HCT116 (cell line): Measurements from ENCODE around the gene ARHGEF6. TPM values are rescaled to one million over a fixed set of nuclear protein-coding genes. Genes with fewer than 3 reads are reported as not detected.

Experiments used
- ATAC-seq: fragments of 200-7000 bp; cut with Tn5 transposase; 2 replicates; pipeline ENCODE4 v1.9.1; 2020; ENCODE audit warnings: mild to moderate bottlenecking, moderate library complexity
- BruUV-seq: library from RNA; stranded (reverse); fragments of 400-500 nt; replicated peaks from 2 replicates; lab custom pipeline; 2021; lab: Mats Ljungman, UMichigan
- CTCF ChIA-PET: fragments of 300-600 bp; sonication (Branson Sonifier 250); formaldehyde crosslinking; loops from one replicate; lab custom pipeline; 2021; ENCODE audit warnings: antibody characterized with exemption; lab: Charles Lee
- POLR2A ChIA-PET: fragments of 300-600, 350-600 bp; sonication (Branson Sonifier 250); formaldehyde crosslinking; loops from one replicate; lab custom pipeline; 2021; ENCODE audit warnings: antibody characterized with exemption; lab: Charles Lee
- RAD21 ChIA-PET, 2 experiments: fragments of 300-600 bp; sonication (Branson Sonifier 250); formaldehyde crosslinking; loops; one replicate each; lab custom pipeline; 2023; ENCODE audit warnings: low total read pairs in 2 of 2; ENCODE audit not compliant: uncharacterized antibody in 2 of 2, unreplicated experiment in 2 of 2, low non-redundant PET in 1 of 2; lab: Charles Lee
- DNase-seq: peaks from one replicate; pipeline ENCODE4 v3.0.0-alpha.2; 2010; ENCODE audit warnings: low read depth, low spot score
- H2AFZ ChIP-seq: fragments of 200-600 bp; shearing (Covaris generic), sonication (generic); 2 replicates; pipeline ENCODE4 v1.6.1; 2017; ENCODE audit warnings: low read depth, mixed run types, mixed read lengths, antibody characterized with exemption, low read length; ENCODE audit not compliant: poor library complexity, severe bottlenecking
- H3K27ac ChIP-seq: 2 replicates; pipeline ENCODE4 v1.5.1; 2012; ENCODE audit warnings: low read depth, low read length
- H3K27me3 ChIP-seq: fragments of 200-600 bp; sonication (generic); 2 replicates; pipeline ENCODE4 v1.6.1; 2016; ENCODE audit warnings: mixed run types, low read length, mixed read lengths; ENCODE audit not compliant: insufficient read depth
- H3K36me3 ChIP-seq, 2 experiments: fragments of 200-500 bp in 1 of 2; fragments of 200-600 bp in 1 of 2; sonication (Bioruptor generic) in 1 of 2; sonication (generic) in 1 of 2; 2 replicates each; pipeline versions ENCODE4 v1.5.1 to v1.6.1; 2014 to 2016; ENCODE audit warnings: low read length in 2 of 2, inconsistent platforms in 1 of 2, mixed read lengths in 1 of 2, mixed run types in 1 of 2; ENCODE audit not compliant: insufficient read depth in 2 of 2, control insufficient read depth in 1 of 2
- H3K4me1 ChIP-seq, 2 experiments: fragments of 200-600 bp in 1 of 2; sonication (generic) in 1 of 2; 2 replicates each; pipeline versions ENCODE4 v1.5.1 to v1.6.1; 2012 to 2017; ENCODE audit warnings: low read length in 2 of 2, inconsistent platforms in 1 of 2, mild to moderate bottlenecking in 1 of 2, mixed read lengths in 1 of 2, mixed run types in 1 of 2, moderate library complexity in 1 of 2; ENCODE audit not compliant: insufficient read depth in 2 of 2, control insufficient read depth in 1 of 2
- H3K4me2 ChIP-seq: fragments of 200-600 bp; sonication (generic); 2 replicates; pipeline ENCODE4 v1.6.1; 2017; ENCODE audit warnings: mixed run types, low read length, mixed read lengths
- H3K4me3 ChIP-seq, 2 experiments: fragments of 200-600 bp in 1 of 2; sonication (generic) in 1 of 2; replicated peaks in 1 of 2; 2 replicates each; pipeline ENCODE4 v1.5.1; 2011 to 2016; ENCODE audit warnings: low read length in 2 of 2, control low read depth in 1 of 2, low read depth in 1 of 2, mild to moderate bottlenecking in 1 of 2, mixed read lengths in 1 of 2, mixed run types in 1 of 2
- H3K79me2 ChIP-seq: fragments of 200-600 bp; sonication (generic); 2 replicates; pipeline ENCODE4 v1.6.1; 2017; ENCODE audit warnings: mild to moderate bottlenecking, mixed run types, low read length, moderate library complexity, mixed read lengths; ENCODE audit not compliant: insufficient read depth
- H3K9ac ChIP-seq: fragments of 200-600 bp; sonication (generic); 2 replicates; pipeline ENCODE4 v1.6.1; 2016; ENCODE audit warnings: low read length, mixed read lengths
- H3K9me2 ChIP-seq: fragments of 200-600 bp; sonication (generic), shearing (Covaris generic); 2 replicates; pipeline ENCODE4 v1.6.1; 2017; ENCODE audit warnings: mixed run types, mild to moderate bottlenecking, moderate library complexity; ENCODE audit not compliant: insufficient read depth
- H3K9me3 ChIP-seq, 2 experiments: fragments of 200-500 bp in 1 of 2; fragments of 200-600 bp in 1 of 2; sonication (Bioruptor generic) in 1 of 2; sonication (generic) in 1 of 2; 2 replicates each; pipeline ENCODE4 v1.6.1; 2014 to 2017; ENCODE audit warnings: low read length in 2 of 2, mixed read lengths in 2 of 2, inconsistent platforms in 1 of 2, low read depth in 1 of 2, mild to moderate bottlenecking in 1 of 2, mixed run types in 1 of 2, moderate library complexity in 1 of 2; ENCODE audit not compliant: control insufficient read depth in 1 of 2, insufficient read depth in 1 of 2
- H4K20me1 ChIP-seq: fragments of 200-600 bp; sonication (generic), shearing (Covaris generic); 2 replicates; pipeline ENCODE4 v1.6.1; 2017; ENCODE audit warnings: mixed run types, mild to moderate bottlenecking, moderate library complexity; ENCODE audit not compliant: insufficient read depth
- EZH2phosphoT487 ChIP-seq: fragments of 200-600 bp; IDR thresholded peaks from 2 replicates; pipeline ENCODE4 v1.6.1; 2018; ENCODE audit warnings: antibody characterized with exemption, borderline replicate concordance
- JUND ChIP-seq: IDR thresholded peaks from 2 replicates; pipeline ENCODE4 v1.6.1; 2012
- RAD21 ChIP-seq: IDR thresholded peaks from 2 replicates; pipeline ENCODE4 v1.6.1; 2012; ENCODE audit warnings: low read depth, mild to moderate bottlenecking
- TCF7L2 ChIP-seq: IDR thresholded peaks from 2 replicates; pipeline ENCODE4 v1.7.0; 2011; ENCODE audit warnings: borderline replicate concordance, inconsistent platforms; ENCODE audit not compliant: insufficient read depth, insufficient read length; ENCODE audit errors: extremely low read depth
- ZFX ChIP-seq: fragments of 450-650 bp; IDR thresholded peaks from 2 replicates; pipeline ENCODE4 v1.6.1; 2017
- intact Hi-C: fragments of 100-400 bp; cut with micrococcal nuclease; formaldehyde crosslinking; loops from 2 replicates; pipeline ENCODE4 v1.10.0; 2022
- total RNA-seq: library from RNA; stranded (reverse); gene quantifications from one replicate; pipeline ENCODE4 v1.2.1, GENCODE V29; 2021; ENCODE audit not compliant: unreplicated experiment
- TF ChIP-seq, protein P1 (sequence below): IDR thresholded peaks from 2 replicates; pipeline ENCODE4 v1.6.1; 2012
- TF ChIP-seq, protein P2 (sequence below): IDR thresholded peaks from 2 replicates; pipeline ENCODE4 v1.6.1; 2011; ENCODE audit warnings: mild to moderate bottlenecking, low read length, moderate library complexity; ENCODE audit not compliant: insufficient replicate concordance; ENCODE audit errors: extremely low read depth

The ARHGEF6 gene
- total RNA-seq, 1 experiment from 2014 or later, result 1.9 TPM

DNA sequence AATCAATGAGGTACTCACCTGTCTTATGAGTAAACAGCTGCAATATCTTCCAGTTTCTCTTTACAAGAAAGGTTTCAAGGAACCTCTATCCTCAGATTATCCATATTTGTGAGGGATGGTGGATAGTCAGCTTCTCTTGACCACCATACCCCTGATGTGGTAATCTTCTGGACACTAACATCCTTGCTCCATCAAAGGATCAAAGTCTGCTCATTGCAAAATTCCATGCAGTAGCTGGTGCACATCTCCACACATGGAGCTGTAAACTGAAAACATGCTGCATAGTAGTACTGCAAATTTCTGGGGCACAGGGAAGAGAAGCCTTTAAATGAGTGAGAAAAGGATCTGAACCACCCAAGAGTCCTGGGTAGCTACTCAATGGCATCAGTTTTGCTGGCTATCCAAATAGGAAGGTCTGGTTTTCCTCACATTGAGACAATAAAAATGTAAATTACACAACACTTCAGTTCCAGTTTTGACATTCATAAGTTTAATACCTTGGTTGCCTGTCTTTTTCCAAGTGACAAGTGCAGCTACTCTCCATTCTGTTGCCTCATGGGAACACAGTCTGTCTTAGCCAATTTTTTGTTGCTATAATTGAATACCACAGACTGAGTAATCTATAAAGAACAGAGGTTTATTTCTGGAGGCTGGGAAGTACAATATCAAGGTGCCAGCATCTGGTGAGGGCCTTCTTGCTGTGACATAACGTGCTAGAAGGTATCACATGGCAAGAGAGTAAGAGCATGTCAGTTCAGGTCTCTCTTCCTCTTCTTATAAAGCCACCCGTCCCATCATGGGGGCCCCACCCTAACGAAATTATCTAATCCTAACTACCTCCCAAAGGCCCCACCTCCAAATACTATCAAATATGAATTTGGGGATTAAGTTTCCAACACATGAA, 34.4 kb upstream of the ARHGEF6 start:
- H3K79me2 ChIP-seq, result no peaks in the 10 kb centered on the region
- DNase-seq (no peak), ATAC-seq (no peak)
- ChIA-PET CTCF (no interaction called here), POLR2A (no interaction called here), RAD21 (no interaction called here)
- no peaks in the 10 kb centered on the region for H3K4me1 ChIP-seq
- H4K20me1 ChIP-seq, result no peaks in the 10 kb centered on the region
- no peak overlapping the region for H3K27ac ChIP-seq
- no peak overlapping the region for H3K9ac ChIP-seq
- H3K9me3 ChIP-seq, result no peaks in the 10 kb centered on the region
- TF ChIP-seq ZFX (no peak), EZH2phosphoT487 (no peak), JUND (no peak), TCF7L2 (no peak), RAD21 (no peak)
- TF ChIP-seq, protein P1, sequence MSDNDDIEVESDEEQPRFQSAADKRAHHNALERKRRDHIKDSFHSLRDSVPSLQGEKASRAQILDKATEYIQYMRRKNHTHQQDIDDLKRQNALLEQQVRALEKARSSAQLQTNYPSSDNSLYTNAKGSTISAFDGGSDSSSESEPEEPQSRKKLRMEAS, result no peak
- TF ChIP-seq, protein P2, sequence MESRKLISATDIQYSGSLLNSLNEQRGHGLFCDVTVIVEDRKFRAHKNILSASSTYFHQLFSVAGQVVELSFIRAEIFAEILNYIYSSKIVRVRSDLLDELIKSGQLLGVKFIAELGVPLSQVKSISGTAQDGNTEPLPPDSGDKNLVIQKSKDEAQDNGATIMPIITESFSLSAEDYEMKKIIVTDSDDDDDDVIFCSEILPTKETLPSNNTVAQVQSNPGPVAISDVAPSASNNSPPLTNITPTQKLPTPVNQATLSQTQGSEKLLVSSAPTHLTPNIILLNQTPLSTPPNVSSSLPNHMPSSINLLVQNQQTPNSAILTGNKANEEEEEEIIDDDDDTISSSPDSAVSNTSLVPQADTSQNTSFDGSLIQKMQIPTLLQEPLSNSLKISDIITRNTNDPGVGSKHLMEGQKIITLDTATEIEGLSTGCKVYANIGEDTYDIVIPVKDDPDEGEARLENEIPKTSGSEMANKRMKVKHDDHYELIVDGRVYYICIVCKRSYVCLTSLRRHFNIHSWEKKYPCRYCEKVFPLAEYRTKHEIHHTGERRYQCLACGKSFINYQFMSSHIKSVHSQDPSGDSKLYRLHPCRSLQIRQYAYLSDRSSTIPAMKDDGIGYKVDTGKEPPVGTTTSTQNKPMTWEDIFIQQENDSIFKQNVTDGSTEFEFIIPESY, result no peak
- H3K27me3 ChIP-seq, result no peaks in the 10 kb centered on the region
- no peaks in the 10 kb centered on the region for H3K36me3 ChIP-seq
- no peak overlapping the region for H3K4me2 ChIP-seq
- BruUV-seq, result no TSS peak
- H3K4me3 ChIP-seq, result no peak overlapping the region
- H2AFZ ChIP-seq, result no peak overlapping the region
- intact Hi-C loops, result no loop called here
- no peaks in the 10 kb centered on the region for H3K9me2 ChIP-seq
